NCI-H446 treated with DMSO at 0.1 percent for 48 hours (cell line): Measurements from ENCODE around the gene PCSK4.
"Not testable (repeated sequence)": the region's sequence is repeated elsewhere in the genome, so short reads cannot be mapped to it uniquely, and the experiment has no call there.

ENCODE experiments used
- DNase-seq: peaks from one replicate; lab custom pipeline; 2025; lab: John Stamatoyannopoulos, UW

Gene PCSK4

DNA sequence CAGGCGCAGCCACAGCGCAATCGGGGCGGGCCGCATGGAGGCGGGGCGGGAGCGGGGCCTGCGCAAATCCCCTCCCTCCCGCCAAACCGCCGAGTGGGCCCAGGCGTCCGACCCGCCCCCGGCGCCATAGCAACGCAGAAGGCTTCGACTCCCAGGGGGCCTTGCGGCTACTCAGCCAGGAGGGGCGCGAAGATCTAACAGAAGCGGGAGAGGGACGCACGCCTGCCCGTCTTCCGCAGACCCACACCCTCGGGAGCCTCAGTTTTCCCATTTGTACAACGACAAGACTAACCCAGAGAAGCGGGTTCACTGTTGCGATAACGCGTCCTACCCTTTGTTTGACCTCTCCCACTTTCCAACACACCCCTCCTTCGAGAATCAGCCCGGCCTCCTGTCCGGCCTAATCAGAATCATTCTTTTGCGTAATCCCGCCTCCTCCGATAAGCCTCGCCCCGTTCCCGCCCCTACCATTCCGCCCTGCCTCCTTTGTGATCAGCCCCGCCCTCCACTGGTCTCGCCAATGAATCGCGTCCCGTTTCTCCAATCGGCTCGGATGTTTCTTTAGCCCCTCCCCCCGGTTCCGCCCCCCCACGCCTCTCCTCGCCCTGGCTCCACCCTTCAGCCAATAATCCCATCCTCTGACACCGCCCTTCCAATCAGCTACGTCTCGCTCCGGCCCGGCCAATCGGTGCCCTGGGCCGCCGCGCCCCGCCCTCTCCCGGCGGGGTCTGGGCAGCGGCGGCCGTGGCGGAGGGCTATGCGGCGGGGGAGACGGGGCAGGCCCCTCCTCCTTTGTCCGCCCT lies at the start of gene PCSK4:
PCSK4 (minus strand) TSS at position 40 of the 803 bp plus-strand sequence; CDS start at position 36, 4 bp downstream.
- DNase-seq = peak; percentile 98

DNA sequence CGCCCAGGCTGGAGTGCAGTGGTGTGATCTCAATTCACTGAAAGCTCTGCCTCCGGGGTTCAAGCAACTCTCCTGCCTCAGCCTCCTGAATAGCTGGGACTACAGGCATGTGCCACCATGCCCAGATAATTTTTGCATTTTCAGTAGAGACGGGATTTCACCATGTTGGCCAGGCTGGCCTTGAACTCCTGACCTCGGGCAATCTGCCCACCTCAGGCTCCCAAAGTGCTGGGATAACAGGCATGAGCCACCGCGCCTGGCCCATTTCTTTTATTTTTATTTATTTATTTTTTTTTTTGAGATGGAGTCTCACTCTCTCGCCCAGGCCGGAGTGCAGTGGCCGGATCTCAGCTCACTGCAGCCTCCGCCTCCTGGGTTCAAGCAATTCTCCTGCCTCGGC lies 49.6 kb upstream of the PCSK4 start:
- DNase-seq = not testable (repeated sequence)

DNA sequence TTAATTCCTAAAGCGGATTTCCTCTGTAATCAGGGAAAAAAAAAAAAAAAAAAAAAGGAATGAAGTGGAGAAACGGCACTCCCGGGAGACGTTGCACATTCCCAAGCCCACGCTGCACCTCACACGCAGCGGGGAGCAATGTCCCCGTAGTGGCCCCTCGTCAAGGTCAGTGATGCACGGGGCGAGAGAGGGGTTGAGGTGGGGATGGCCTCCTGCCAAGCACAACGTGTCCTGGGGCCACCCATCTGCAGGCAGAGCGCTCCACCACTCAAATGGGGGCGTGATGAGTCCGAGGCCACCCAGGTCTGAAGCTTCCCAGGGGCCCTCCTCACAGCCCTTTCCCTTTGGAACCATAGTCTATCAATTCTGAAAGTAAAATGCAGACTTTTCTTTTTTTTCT lies 48.8 kb upstream of the PCSK4 start:
- DNase-seq = no peak

DNA sequence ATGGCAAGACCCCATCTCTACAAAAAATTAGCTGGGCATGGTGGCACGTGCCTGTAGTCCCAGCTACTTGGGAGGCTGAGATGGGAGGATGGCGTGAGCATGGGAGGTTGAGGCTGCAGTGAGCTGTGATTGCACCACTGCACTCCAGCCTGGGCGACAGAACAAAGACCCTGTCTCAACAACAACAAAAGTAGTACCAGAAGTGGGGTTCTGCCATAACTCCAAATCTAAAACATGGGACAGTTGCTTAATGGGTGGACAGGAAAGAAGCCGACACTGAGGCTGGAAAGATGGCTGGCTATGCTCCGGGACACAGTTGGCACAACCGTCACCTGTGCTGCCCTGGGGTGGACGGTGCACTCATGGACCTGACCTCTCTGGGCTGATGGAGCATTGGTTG lies 45.5 kb upstream of the PCSK4 start:
- not testable (repeated sequence) for DNase-seq

DNA sequence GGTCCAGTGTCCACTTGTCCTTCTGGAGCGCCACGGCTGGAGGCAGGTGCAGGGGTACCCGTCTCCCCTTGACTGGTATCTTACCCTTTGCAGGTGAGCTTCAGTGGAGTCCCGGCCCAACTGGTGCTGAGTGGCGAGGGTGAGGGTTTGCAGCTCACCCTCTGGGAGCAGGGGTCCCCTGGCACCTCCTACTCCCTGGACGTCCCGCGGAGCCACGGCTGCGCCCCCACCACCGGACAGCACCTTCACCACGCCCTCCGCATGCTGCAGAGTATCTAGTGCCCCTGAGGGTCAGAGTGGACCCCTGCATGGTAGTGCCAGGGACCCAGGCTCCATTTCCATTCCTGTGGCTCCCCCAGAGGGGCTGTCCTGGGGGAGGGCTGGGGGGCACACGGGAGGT lies 44.8 kb upstream of the PCSK4 start:
- DNase-seq = no peak

DNA sequence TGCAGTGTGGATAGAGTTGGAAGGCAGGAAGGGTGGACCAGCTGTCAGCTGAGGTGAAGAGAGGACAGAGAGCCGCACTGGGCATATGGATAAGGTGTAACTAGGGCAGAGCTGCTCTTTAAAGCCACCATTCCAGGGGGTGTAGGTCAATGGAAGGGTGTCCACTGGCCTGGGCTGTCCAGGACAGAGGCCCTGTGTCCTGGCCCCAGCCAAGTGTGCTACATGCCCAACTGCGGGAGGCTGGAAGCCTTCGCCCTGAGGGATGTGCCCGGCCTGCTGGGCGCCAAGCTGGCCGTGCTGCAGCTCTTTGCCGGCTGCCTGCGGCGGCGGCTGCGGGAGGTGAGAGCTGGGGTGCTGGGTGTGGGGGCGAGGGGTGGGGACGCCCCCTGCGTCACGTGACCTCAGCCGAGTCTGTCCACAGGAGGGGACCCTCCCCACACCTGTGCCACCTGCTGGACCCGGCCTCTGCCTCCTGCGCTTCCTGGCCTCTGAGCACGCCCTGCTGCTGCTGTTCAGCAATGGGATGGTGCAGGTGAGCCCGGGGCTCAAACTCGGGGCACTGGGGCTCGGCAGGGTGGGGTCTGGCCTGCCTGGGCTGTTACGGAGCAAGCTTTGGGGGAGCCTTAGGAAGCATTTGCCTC lies 43.5 kb upstream of the PCSK4 start:
- DNase-seq = no peak

DNA sequence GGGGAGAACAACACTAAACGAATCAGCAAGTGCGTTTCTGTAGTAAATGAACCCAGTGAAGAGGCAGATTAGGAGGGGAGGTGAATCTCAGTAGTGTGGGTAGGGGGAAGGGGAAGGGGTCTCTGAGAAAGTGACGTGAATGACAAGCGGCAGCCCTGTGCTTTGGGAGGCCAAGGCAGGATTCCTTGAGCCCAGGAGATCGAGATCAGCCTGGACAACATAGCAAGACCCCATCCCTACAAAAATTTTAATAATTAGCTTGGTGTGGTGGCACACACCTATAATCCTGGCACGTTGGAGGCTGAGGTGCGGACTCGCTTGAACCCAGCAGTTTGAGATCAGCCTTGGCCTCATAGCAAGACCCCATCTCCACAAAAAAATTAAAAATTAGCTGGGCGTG lies 41.9 kb upstream of the PCSK4 start:
- no peak for DNase-seq

DNA sequence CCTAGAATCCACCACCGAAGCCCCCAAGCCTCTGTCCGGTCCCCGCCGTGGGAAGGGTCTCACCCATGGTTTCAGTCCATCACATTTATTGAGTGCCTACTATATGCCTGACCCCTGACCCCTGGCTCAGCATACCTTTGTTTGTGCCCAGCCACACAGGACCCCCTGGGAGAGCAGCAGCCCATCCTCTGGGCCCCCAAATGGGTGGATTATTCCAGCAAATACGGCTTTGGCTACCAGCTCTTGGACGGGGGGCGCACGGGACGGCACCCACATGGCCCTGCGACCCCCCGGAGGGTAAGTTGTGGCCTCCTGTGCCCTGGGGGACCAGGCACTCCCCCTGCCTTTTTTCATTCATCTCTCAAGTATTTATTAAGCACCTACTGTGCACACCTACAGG lies 41.4 kb upstream of the PCSK4 start:
- DNase-seq = no peak

DNA sequence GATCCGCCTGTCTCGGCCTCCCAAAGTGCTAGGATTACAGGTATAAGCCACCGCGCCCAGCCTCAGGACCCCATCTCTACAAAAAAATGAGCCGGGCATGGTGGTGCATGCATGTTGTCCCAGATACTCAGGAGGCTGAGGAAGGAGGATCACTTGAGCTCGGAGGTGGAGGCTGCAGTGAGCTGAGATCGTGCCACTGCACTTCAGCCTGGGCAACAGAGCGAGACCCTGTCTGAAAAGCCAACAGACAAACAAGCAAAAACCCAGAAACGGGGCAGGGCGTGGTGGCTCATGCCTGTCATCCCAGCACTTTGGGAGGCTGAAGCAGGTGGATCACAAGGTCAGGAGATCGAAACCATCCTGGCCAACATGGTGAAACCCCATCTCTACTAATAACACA lies 40.7 kb upstream of the PCSK4 start:
- DNase-seq = not testable (repeated sequence)

DNA sequence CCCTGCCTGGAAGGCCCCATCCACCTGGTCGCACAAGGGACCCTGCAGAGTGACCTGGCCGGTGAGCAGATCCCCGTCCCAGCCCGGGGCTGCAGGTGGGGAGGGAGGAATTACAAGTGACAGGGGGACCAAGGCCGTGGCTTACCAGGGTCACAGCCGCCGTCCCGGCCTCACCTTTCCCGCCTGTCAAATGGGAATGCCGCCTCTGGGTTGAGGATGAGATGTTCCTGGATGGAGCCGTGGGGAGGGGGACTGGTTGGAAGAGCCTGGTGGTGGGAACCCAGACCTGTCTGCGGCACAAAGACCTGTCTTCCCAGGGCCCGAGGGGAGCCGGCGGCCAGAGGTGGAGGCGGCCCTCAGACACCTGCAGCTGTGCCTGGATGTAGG lies 39.3 kb upstream of the PCSK4 start:
- no peak for DNase-seq

DNA sequence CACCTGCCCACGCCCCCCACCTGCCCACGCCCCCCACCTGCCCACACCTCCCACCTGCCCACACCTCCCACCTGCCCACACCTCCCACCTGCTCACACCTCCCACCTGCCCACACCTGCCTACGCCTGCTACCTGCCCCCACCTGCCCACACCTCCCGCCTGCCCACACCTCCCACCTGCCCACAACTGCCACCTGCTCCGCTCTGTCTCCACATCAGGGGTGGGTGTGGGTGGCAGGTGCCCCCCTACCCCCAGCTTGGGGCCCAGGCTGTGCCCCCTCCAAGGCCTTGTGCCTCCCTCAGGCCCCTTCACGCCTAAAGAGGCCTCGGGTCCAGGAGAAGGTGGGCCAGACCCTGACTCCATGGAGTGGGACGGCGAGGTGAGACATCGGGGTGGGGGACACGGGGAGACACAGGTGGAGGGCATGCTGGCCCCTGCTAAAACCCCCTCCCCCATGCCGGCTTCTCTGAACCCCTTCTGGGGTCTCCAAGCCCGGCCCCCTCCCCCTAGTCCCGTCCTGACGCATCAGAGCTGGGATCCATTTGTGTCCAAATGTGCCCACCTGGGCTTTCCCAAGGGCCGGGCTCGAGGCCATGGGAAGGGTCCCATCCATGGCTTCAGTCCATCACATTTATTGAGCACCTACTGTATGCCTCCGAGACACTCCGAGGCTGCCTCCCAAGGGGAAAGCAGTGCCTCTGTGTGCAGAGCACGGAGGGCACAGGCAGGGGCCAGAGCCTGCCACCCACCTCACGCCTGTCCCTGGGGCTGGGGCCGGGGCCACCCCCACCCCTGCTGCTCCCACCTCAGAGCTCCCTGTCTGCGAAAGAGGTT lies 38.7 kb upstream of the PCSK4 start:
- no peak for DNase-seq

DNA sequence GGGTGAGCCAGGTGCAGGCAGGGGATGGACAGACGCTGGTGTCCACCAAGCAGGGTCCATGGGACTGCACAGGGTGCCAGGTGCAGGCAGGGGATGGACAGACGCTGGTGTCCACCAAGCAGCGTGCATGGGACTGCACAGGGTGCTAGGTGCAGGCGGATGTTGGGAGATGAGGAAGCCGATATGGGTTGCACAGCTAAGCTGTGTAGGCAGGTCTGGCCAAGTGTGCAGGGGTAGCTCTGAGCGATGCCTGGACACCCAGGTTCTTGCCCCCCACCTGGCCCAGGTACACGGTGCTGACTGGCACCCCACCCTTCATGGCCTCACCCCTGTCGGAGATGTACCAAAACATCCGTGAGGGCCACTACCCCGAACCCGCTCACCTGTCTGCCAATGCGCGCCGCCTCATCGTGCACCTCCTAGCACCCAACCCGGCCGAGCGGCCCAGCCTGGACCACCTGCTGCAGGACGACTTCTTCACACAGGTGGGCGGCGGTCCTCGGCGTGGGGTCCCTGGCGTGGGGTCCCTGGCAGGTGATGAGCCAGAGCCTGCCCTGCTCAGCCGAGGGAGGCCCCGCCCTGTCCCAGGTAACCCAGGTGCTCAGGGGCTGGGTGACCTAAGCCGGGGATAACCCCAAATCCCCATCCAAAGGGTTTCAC lies 37.6 kb upstream of the PCSK4 start:
- no peak for DNase-seq

DNA sequence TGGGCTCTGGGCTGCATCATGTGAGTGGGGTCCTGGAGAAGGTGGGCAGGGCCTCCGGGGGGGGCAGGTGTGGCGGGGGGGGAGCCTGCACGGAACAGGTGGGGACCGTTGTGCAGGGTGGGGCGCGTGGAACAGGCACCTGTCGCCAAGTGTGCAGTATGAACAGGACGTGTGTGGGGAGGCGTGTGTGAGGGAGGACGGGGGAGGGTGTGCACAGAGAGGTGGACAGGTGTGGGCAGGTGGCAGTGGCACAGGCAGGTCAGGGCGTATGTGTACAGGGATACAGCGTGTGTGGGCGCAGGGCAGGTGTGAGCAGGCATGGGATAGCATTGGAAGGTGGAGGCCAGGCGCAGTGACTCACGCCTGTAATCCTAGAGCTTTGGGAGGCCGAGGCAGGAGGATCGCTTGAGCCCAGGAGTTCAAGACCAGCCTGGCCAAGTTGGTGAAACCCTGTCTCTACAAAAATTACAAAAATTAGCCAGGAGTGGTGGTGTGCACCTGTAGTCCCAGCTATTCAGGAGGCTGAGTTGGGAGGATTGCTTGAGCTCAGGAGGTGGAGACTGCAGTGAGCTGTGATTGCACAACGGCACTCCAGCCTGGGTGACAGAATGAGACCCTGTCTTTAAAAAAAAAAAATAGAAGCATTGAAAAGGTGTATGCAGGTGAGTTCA lies 37.0 kb upstream of the PCSK4 start:
- DNase-seq = no peak

DNA sequence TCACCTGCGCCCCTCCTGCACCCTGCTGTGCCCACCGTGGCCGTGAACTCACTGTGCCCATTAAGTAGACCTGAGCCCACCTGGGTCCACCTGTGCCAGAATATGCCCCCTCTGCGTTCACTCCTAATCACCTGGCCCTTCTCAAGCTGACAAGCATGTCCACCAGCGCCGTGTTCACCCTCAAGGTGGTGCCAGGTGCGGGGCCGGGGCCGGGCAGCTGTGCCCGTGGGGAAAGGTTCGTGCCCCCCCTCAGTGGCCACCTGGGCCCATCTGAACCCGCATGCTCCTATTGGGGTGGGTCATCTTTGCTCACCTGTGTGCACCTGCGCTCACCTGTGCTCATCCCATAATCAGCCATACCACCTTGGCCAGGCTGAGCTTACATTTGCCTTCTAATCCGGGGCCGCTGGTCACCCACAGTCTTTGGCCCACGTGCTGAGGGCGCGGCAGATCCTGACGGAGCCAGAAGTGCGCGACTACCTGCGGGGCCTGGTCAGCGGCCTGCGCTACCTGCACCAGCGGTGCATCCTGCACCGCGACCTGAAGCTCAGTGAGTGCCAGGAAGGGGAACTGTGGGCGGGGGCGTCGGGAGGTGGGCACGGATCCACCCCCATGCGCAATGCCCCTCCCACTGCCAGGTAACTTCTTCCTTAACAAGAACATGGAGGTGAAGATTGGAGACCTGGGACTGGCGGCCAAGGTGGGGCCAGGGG lies 36.1 kb upstream of the PCSK4 start:
- no peak for DNase-seq

DNA sequence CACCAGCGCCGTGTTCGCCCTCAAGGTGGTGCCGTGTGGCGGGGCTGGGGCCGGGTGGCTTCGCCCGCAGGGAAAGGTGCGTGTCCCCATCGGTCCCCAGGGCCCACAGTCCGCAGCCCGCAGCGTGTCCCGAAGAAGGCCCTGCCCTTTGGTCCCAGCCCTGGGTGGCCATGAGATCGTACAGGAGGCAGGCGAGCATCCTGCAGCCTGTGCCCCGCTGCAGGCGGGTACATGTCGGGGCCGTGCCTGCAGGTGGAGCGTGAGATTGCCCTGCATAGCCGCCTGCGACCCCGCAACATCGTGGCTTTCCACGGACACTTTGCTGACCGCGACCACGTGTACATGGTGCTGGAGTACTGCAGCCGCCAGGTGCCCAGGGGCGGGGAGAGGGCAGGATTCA lies 35.2 kb upstream of the PCSK4 start:
- DNase-seq = no peak

DNA sequence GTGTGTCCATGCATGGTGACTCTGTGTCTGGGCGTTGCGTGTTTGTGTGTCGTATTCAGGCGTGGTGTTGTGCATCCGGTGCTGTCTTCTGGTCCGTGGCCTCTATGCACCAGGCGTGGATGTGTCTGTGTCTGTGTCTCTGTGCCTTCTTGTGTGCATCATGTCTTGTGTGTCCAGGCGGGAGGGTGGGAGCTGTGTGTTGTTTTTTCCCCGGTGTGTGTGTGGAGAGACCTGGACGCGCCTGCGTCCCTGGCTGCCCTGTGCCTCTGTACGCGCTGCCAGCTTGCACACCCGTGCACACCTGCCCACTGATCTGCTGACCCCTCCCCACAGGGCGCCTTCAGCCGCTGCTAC lies 34.8 kb upstream of the PCSK4 start:
- no peak for DNase-seq

DNA sequence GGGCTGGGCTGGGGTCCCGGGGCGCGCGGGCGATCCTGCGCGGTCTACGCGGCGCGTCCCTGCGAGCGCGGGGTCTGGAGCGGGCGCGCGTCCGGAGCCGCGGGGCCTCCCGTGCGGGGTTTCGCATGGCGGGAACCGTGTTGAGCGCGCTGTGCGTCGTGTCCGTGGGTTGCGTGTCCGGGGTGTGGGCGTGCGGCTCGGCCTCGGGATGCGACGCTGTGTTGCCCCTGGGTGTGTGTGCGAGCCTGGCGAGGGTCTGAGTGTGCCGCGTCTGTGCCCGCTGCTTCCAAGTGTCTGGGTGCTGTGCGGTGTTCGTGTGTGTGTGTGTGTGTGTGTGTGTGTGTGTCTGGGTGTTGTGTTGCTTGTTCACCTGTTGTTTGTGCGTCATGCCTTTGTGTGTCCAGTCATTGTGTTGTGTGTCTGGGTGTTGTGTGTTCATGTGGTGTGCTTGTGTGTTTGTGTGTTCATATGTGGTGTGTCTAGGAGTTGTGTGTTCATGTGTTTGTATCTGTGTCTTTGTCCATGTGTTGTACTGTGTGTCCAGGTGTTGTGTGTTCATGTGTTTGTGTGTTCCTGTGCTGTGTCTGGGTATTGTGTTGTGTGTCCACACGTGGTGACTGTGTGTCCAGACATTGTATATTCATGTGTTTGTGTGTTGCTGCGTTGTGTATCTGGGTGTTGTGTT lies 34.3 kb upstream of the PCSK4 start:
- DNase-seq = no peak

DNA sequence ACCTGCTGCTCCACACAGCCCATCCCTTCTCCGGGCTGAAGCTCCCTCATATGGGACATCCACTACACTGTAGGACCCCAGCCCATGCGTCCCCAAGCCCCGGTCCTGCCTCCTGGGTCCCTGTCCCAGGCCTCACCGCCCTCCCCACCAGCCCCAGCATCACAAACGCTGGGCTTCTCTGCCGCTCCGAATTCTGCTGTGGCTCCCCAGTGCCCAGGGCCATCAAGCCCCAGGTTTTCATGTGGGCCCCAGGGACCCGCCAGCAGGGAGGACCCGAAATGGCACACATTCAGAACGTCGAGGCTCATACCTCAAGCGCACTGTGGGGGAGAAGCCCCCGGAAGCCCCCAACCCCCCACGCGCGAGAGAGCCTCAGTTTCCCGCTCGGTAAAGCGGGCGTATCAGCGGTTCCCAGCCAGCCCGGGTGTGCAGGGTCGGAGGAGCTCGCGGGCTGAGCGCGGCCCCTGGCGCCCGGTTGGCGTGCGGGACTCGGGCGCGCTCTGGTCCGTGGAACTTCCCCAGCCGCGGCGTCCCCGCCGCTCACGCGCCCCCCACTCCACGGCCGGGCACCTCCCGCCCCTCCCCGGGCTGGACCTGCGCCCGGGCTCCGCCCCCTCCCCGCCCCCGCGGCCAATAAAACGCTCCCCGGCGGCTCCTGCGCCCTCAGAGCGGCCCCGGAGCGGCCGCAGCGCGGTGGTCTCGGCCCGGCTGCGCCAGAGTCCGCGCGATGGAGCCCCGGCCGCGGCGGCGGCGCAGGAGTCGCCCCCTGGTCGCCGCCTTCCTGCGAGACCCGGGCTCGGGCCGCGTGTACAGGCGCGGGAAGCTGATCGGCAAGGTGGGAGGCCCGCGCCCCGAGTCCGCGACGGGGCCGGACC lies 33.5 kb upstream of the PCSK4 start, which contains the start of gene PLK5:
PLK5 (plus strand) TSS at position 666 of the 875 bp plus-strand sequence. CDS start 2,920 bp downstream, outside the sequence.
- DNase-seq = no peak

DNA sequence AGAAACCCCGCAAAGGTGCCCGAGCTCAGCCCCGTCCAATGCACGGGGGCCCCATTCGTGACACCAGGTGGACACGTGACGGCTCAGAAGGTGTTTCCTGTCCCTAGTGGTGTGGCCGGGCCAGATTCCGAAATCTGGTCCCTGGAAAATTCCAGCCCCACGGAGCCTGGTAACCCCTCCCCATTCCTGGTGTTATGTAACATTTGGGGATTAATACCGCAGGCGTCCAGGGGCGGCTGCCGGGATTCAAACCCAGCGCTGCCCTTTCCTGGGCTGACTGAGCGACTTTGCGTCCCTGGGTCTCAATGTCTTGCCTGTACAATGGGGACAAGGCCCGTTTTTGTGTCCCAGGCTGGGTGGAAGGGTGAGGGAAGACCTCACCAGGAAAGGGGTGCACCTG lies 32.7 kb upstream of the PCSK4 start:
- no peak for DNase-seq
